NCI-H510A treated with DMSO at 0.1 percent for 48 hours (cell line): ENCODE results near the gene MPLKIP.
"Not testable (repeated sequence)": the region's sequence is repeated elsewhere in the genome, so short reads cannot be mapped to it uniquely, and the experiment has no call there.

ENCODE experiments used
- DNase-seq: peaks from one replicate; lab custom pipeline; 2025; lab: John Stamatoyannopoulos, UW

The MPLKIP gene

GRCh38 chr7:40133561-40134427 is 628 bp downstream of the MPLKIP start:
- DNase-seq, result no peak

GRCh38 chr7:40122940-40123254 is 11.5 kb downstream of the MPLKIP start:
- no peak for DNase-seq

GRCh38 chr7:40122100-40122939 is 12.1 kb downstream of the MPLKIP start:
- not testable (repeated sequence) for DNase-seq

GRCh38 chr7:40120020-40120419 is 14.4 kb downstream of the MPLKIP start:
- no peak for DNase-seq

- not testable (repeated sequence) for DNase-seq
Observed at GRCh38 chr7:40118201-40118600, 16.2 kb downstream of the MPLKIP start.

GRCh38 chr7:40117199-40117598 is 17.2 kb downstream of the MPLKIP start:
- DNase-seq, result not testable (repeated sequence)

- no peak for DNase-seq
Observed at GRCh38 chr7:40115936-40116335, 18.5 kb downstream of the MPLKIP start.

- DNase-seq, result no peak
Observed at GRCh38 chr7:40105879-40106473, 28.4 kb downstream of the MPLKIP start.

GRCh38 chr7:40102897-40103296 is 31.5 kb downstream of the MPLKIP start:
- no peak for DNase-seq

GRCh38 chr7:40101201-40101600 is 33.2 kb downstream of the MPLKIP start:
- DNase-seq, result no peak

- DNase-seq, result no peak
Observed at GRCh38 chr7:40099837-40100236, 34.6 kb downstream of the MPLKIP start.

- no peak for DNase-seq
Observed at GRCh38 chr7:40098810-40099209, 35.6 kb downstream of the MPLKIP start.

GRCh38 chr7:40097728-40098127 is 36.7 kb downstream of the MPLKIP start:
- DNase-seq, result no peak

GRCh38 chr7:40095695-40096327 is 38.6 kb downstream of the MPLKIP start:
- no peak for DNase-seq

GRCh38 chr7:40095230-40095629 is 39.2 kb downstream of the MPLKIP start:
- no peak for DNase-seq

- no peak for DNase-seq
Observed at GRCh38 chr7:40093631-40094350, 40.6 kb downstream of the MPLKIP start.

- no peak for DNase-seq
Observed at GRCh38 chr7:40092182-40092581, 42.2 kb downstream of the MPLKIP start.

GRCh38 chr7:40077849-40078248 is 56.6 kb downstream of the MPLKIP start:
- DNase-seq, result no peak
